SU-DHL-6 (cell line): ENCODE measurements around the gene SAE1.

Experiments used
- CTCF ChIP-seq: fragments of 200-600 bp; sonication (generic); IDR thresholded peaks from one replicate; pipeline ENCODE4 v1.5.1; 2017; ENCODE audit warnings: antibody characterized with exemption, mild to moderate bottlenecking, low read length, moderate library complexity; ENCODE audit not compliant: insufficient read depth, poor library complexity, severe bottlenecking
- EZH2phosphoT487 ChIP-seq: fragments of 200-600 bp; sonication (generic), shearing (Covaris generic); conservative IDR thresholded peaks from 2 replicates; pipeline ENCODE4 v1.6.1; 2018; ENCODE audit warnings: mild to moderate bottlenecking, antibody characterized with exemption, low read length, moderate library complexity, mixed read lengths

GRCh38 chr19:47099576-47100050 is 31.0 kb upstream of the SAE1 start:
- no peak for TF ChIP-seq CTCF
- no peak for TF ChIP-seq EZH2phosphoT487
